RWPE1 (cell line): ENCODE results near the gene KCTD19.

Experiments used
- CTCF ChIA-PET: fragments of 350-600 bp; sonication (Branson Sonifier 250); formaldehyde crosslinking; extraction: SDS; loops from one replicate; lab custom pipeline; 2021; lab: Yijun Ruan, JAX
- POLR2A ChIA-PET: fragments of 400-600 bp; formaldehyde crosslinking; extraction: SDS; loops from one replicate; lab custom pipeline; 2020; ENCODE audit warnings: antibody characterized with exemption; ENCODE audit not compliant: low non-redundant PET; lab: Yijun Ruan, JAX
- DNase-seq: peaks from one replicate; pipeline ENCODE4 v3.0.0; 2012; ENCODE audit warnings: low spot score
- H3K27ac ChIP-seq: fragments of 450-650 bp; 2 replicates; pipeline ENCODE4 v1.5.1; 2017
- CTCF ChIP-seq: fragments of 450-650 bp; conservative IDR thresholded peaks from 2 replicates; pipeline ENCODE4 v1.5.1; 2017; ENCODE audit warnings: low read depth, mild to moderate bottlenecking

KCTD19 gene

GRCh38 chr16:67277999-67278772, 48.4 kb downstream of the KCTD19 start:
- peak overlapping the region; percentile 97 for H3K27ac ChIP-seq
- ChIA-PET POLR2A (interaction anchor here (1.4 kb wide), 1 partner anchor 12 kb away, joined by 3 read pairs; no protein-coding TSS in a partner anchor), CTCF (interaction anchor here (0.5 to 2.7 kb wide), 7 partner anchors 18 to 148 kb away, joined by 3 to 12 read pairs (median 3); no protein-coding TSS in a partner anchor)
- peak; percentile 63 for DNase-seq
- no peak for TF ChIP-seq CTCF

- CTCF ChIA-PET, result interaction anchor here (0.7 to 2.7 kb wide), 2 partner anchors 17 to 1841 kb away, joined by 3 to 12 read pairs; no protein-coding TSS in a partner anchor
- POLR2A ChIA-PET, result interaction anchor here (0.6 to 1.4 kb wide), 3 partner anchors 12 to 31 kb away, joined by 3 to 4 read pairs (median 3); no protein-coding TSS in a partner anchor
- peak overlapping the region; percentile 97 for H3K27ac ChIP-seq
- TF ChIP-seq CTCF, result no peak
- peak; percentile 95 for DNase-seq
These were observed 49.1 kb downstream of the KCTD19 start for GRCh38 chr16:67277294-67277998.

- ChIA-PET CTCF (no interaction called here), POLR2A (no interaction called here)
- no peak for TF ChIP-seq CTCF
- DNase-seq, result no peak
- H3K27ac ChIP-seq, result no peak overlapping the region
These were observed 51.2 kb downstream of the KCTD19 start for GRCh38 chr16:67275321-67275720.

- peak overlapping the region; percentile 34 for H3K27ac ChIP-seq
- CTCF ChIA-PET, result interaction anchor here (1.2 kb wide), 1 partner anchor 11 kb away, joined by 4 read pairs; no protein-coding TSS in a partner anchor
- POLR2A ChIA-PET, result no interaction called here
- no peak for TF ChIP-seq CTCF
- DNase-seq, result no peak
These were observed 55.1 kb downstream of the KCTD19 start for GRCh38 chr16:67271446-67271845.

GRCh38 chr16:67270931-67271338, 55.6 kb downstream of the KCTD19 start:
- TF ChIP-seq CTCF, result no peak
- peak overlapping the region; percentile 34 for H3K27ac ChIP-seq
- ChIA-PET POLR2A (no interaction called here), CTCF (interaction anchor here (1.2 kb wide), 1 partner anchor 11 kb away, joined by 4 read pairs; no protein-coding TSS in a partner anchor)
- no peak for DNase-seq

GRCh38 chr16:67269766-67270165, 56.8 kb downstream of the KCTD19 start:
- TF ChIP-seq CTCF, result no peak
- ChIA-PET CTCF (no interaction called here), POLR2A (no interaction called here)
- H3K27ac ChIP-seq, result peak overlapping the region; percentile 15; the same call in 1 of the 2 replicates
- DNase-seq, result no peak
